Inflammatory macrophage treated with lipopolysaccharide for 4 hours (primary cell): ENCODE measurements around the gene BARX2.

Experiments used
- DNase-seq: peaks from one replicate; pipeline ENCODE4 v3.0.0-alpha.2; 2020

BARX2 gene

GRCh38 chr11:129440028-129440713, 64.5 kb downstream of the BARX2 start:
- no peak for DNase-seq

DNA sequence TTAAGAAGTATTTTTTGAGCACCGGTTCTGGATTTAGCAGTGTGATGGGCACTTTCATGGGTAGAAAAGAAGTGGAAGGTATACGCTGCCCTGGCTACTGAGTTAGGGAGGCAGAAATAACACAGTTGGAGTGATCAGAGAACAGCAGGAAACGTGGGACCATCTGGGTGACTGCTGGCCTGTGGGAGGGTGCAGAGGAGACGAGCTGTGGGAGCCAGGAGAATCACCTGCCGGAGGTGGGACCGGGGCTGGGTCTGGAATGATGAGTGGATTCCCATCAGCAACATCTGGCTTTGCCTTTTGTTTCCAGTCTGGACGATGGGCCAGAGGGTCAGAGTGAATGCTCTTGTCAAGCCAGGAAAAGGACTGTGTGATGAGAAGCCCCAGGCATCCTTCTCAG, 66.5 kb downstream of the BARX2 start:
- DNase-seq = no peak

- no peak for DNase-seq
These were observed 67.6 kb downstream of the BARX2 start for GRCh38 chr11:129443276-129443675.

DNA sequence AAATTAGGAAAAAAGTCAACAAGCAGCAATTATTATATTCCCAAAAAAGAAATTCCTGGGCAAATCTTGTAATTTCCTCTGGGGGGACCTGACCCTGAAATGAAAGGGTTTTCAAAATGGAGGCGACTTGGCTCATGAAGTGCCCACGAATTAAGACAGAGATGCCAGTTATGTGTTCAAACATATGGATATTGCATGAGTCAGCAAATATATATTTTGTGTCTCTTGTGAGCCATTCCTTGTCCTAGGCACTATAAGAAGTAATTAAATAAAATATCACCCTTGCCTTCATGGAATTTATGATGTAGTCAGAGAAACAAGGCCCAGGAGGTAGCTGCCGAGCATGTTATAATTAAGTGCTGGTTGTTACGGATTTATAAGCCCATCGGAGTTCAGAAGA, 68.6 kb downstream of the BARX2 start:
- no peak for DNase-seq

GRCh38 chr11:129445226-129445625, 69.6 kb downstream of the BARX2 start:
- DNase-seq = no peak

- no peak for DNase-seq
These were observed 70.9 kb downstream of the BARX2 start for GRCh38 chr11:129446572-129446971.

- DNase-seq = no peak
These were observed 72.1 kb downstream of the BARX2 start for GRCh38 chr11:129447654-129448239.

DNA sequence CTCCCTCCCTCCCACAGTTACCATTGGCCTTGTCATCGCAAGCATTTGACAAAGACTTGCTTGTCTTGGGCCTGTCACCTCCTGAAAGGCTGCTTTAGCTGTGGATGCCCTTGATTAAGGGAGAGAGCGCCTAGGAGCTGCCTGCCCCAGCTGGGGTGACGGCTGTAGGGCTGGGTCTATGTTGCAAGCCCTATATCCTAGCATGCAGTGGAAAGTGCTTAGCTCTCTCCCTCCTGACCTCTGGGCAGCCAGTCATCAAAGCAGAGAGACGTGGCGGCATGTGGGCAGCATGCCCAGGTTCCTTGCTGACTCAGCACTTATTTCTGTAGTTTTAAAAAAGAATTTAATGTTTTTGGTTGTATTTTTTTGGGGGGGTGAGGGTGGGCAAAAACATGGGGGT, 75.9 kb downstream of the BARX2 start:
- no peak for DNase-seq

- no peak for DNase-seq
These were observed 77.7 kb downstream of the BARX2 start for GRCh38 chr11:129453293-129453721.

DNA sequence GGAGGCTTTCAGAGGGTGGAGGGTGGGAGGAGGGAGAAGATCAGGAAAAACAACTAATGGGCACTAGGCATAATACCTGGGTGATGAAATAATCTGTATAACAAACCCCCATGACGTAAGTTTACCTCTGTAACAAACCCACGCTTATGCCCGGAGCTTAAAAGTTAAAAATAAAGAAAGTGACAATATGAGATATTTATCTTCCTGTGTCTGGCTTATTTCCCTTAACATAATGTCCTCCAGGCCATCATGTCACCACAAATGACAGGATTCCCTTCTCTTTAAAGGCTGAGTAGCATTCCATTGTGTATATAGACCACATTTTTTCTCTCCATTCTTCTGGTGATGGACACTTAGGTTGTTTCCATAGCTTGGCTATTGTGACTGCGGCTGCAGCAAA, 79.5 kb downstream of the BARX2 start:
- no peak for DNase-seq

GRCh38 chr11:129455756-129456655, 80.4 kb downstream of the BARX2 start:
- no peak for DNase-seq

- no peak for DNase-seq
These were observed 81.7 kb downstream of the BARX2 start for GRCh38 chr11:129457321-129457720.

- DNase-seq = no peak
These were observed 82.6 kb downstream of the BARX2 start for GRCh38 chr11:129458278-129458677.

GRCh38 chr11:129458756-129459535, 83.3 kb downstream of the BARX2 start:
- no peak for DNase-seq

DNA sequence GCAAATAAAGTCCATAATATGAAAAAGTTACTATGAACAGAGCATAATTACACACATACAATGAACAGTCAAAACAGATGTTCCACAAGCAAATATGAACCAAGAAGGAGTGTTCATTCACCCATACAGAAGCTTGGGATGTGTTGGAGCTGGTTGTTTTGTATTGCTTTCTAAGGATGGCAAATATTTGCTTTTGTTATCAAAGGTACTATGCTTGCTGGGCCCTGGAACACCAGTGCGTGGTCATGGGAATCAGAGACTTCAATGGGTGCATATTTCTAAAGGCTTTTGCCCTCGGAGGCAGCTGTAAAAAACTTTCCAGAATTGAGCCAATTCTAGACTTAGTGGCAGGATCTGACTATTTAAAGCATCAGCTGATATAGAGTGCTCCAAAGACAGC, 85.1 kb downstream of the BARX2 start:
- no peak for DNase-seq

- no peak for DNase-seq
These were observed 108.4 kb downstream of the BARX2 start for GRCh38 chr11:129484068-129484467.

GRCh38 chr11:129489249-129489648, 113.6 kb downstream of the BARX2 start:
- DNase-seq = no peak

GRCh38 chr11:129490004-129490403, 114.4 kb downstream of the BARX2 start:
- no peak for DNase-seq

GRCh38 chr11:129493746-129494145, 118.1 kb downstream of the BARX2 start:
- DNase-seq = no peak
